ENCODE results near the gene HHLA2.

Gene HHLA2

DNA sequence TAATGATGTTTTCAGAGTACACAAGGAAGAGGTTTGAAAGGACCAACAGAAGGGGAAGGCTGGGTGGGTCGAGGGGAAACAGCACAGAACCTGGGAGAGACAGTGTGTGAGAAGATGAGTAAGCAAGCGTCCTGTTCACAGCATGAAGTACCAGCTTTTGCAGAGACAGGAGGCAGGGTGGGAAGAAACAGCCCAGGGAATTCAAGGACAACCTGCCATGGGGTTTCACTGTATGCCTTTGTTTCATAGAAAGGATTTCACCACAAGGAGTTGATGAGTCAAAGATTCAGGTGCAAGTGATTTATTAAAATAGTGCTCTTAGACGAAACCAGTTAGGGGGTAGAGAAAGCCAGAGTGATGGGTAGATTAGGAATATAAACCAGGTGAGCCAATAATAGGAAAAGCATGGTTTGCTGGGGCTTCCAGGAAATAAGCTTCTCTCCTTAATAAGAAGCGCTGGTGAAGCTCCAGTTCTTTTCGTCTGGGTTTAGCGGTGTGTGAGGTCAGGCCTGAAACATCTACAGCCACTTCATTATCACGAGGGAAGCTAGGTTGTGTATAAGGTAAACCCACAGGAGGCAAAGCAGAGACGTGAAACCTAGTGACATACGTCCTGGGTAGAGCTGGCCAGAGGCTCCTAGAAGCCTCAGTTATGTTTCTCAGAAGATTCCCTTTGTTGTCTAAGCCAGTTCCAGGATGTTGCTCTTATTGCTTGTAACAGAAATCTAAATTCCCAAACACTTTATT lies 3.9 kb downstream of the HHLA2 start:
- no peak for DNase-seq

- DNase-seq: no peak
Measured at GRCh38 chr3:108301695-108302404, 5.5 kb downstream of the HHLA2 start.

DNA sequence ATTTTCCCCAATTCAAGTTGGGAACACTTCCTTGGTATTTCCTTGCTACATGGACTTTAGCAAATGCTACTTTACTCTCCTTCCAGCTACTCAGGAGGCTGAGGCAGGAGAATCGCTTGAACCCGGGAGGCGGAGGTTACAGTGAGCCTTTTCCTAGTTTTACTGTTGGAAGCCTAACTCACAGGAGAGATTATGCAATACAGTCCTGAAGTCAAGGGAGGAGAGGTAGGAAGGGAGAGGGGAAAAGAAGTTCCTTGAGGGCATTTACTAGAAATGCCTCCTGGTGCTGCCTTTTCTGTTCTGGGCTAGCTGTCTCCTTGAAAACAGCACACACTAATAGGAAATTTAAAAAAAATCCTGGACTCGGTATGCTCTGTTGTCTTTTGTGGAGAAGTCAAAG lies 6.2 kb downstream of the HHLA2 start:
- no peak for DNase-seq

DNA sequence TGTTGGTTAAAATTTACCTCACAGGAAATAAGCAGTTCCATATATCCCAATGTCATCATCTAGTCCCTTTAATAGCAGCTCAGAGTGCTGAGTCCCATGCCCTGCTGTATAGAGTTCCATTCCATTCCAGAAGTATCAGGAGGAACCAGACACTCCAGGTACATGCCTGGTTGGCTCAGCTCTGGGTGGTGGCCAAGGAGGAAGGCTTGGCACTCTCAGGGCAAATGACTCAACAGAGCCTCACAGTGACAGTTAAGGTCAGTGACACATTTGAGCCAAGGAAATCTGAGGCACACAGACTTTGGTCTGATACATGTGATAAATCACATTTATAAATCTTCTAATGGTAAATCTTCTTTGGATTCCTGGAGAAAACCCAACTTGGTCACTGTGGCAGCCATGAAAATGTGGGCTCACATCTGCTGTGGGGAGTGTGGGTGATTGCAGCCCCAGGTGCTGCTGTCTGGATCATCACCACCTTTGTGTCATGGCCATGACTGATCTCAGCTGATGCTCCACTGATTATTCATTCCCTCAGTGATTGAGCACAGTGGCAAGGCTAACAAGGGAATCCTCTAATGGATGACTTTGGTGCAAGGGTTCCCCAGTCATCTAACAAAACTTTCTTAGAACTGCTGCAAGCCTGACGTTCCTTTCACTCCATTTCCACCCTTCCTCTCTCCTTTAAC lies 9.3 kb downstream of the HHLA2 start:
- no peak for DNase-seq

DNA sequence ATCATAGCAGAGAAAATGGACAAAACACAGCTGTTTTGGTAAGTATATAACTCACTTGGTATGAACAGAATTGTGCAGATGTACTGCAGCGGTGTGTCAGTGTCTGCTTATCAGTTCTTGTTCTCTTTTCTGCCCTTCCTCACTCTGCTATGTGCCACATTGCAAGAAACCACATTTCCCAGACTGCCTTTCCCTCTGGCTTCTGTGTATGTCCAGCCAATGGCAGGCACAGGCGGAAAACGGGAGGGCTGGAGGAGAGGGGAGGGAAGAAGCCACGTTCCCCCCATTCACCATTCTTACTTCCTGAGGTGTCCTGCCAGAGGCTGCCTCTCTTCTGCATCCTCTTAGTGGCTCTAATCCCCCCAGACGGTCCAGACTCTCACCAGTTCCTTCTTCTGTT lies 15.4 kb downstream of the HHLA2 start:
- DNase-seq: no peak

- DNase-seq: no peak
Measured at GRCh38 chr3:108312656-108313055, 16.3 kb downstream of the HHLA2 start.

- no peak for DNase-seq
Measured at GRCh38 chr3:108315767-108316301, 19.5 kb downstream of the HHLA2 start.

DNA sequence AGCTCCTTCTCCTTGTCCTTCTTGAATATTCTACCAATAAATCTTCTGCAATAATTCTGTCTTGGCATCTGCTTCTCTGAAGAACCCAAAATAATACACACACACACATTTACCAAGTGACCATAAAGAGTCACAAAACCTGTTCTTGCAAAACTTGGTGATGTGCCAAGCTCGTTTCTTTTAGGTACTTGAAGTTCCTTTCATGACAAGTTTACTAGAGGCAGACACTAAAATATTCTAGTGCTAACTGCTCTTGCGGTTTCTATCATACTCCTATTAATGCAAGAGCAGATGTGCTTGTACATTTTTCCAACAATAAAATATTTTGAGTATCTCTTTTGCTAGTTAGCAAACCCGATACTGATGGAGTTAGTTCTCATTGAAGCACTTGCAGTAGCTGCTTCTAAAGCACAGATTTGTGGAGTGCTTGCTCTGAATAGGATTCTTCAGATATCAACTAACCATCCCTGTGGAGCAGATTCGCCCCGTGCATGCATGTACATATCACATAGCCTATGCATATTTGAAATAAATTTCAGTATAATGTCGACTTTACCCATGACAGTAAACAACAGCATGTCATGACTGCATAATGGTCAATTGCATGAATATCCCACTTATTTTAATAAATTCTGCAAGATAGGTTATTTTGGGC lies 23.2 kb downstream of the HHLA2 start:
- no peak for DNase-seq

DNA sequence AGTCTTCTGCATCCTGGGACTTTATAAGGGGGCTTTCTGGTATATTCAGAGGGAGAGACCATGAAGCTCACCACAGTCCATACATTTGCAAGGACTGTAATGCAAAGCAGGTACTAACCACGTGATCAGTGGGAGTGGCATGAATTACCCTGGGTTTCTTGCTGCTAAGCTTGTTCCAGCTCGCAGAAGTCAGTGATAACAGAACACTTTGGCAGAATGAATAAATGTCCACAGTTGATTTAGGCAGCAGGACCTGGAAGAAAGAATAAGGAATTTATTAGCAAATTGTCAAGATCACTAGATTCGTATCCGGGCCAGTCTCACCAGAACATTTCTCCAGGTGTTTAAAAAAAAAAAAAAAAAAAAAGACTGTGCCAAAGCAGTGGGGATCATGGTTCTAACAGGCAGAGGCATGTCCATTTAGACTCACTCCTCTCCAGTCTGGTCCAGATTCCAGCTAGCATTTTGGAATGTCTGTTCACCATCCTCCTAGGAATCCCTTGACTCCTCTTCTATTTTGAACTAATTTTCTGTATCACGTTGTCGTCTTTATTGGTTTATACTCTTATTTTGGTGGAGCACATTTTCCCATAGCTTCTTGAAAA lies 24.5 kb downstream of the HHLA2 start:
- DNase-seq: no peak

DNA sequence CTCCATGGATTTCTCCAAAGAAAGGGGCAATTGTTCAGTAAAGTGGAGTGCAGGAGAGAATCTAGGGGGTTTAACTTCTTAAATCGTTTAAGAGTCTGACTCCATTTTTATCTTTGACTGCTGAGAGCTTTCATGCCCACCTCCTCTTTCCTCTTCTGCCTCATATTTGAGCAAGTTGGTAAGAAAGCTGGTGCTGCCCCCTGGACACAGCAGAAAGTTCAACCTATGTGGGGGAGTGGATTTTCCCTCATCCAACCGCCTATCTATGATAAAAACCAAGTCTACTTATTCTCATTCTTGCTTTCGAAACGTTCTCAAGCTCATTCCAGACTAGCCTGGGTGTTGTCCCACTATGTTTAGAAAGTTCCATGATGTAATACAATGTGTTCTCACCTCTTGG lies 26.0 kb downstream of the HHLA2 start:
- no peak for DNase-seq

DNA sequence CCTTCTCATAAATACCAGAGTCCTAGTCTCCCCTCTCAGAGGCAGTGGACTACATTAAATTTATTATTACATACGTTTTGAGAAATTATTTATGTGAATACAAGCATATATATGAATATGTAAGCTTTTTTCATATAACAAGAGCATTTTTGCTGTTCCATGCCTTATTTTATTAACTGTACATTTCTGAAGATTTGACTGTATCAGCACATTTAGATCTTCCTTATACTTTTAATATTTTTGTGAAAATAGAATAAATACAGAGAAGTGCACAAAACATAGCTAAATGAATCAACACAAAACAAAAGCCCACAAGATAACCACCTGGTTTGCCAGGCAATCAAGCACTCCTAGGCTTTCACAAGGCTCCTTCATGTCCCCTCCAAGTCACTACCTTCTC lies 27.8 kb downstream of the HHLA2 start:
- no peak for DNase-seq

DNA sequence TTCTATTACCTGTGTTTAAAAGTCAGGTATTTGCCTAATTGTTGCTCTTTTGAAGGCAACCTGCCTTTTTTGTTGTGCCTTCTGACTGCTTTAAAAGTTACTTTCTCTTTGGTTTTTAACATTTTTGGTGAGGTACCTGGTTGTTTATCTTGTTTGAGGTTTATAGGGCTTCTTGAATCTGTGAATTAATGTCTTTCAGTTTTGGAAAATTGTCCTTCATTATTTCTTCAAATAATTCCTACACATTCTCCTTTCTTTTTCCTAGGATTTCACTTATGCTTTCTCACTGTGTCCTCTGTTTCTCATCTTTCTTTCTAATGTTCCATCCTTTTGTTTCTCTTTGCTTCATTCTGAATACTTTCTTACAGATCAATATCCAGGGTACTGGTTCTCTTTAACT lies 30.8 kb downstream of the HHLA2 start:
- no peak for DNase-seq

GRCh38 chr3:108328821-108329486 lies 32.6 kb downstream of the HHLA2 start:
- no peak for DNase-seq

DNA sequence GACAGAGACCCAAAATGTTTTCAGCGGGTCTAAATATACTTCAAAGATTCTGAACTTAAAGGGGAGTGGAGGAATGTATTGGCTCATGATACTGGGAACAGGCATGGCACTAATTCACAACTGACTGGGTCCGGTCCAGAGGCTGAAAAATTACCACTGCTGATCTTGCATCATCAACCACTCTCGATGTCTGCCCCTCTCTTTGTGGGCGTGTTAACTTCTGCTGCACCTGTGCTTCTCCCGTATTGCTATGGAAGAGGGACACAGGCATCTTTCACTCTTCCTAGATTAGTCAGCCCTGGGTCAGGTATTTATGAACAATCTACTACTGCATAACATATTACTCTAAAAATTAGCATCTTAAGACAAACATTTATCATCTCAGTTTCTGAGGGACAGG lies 33.2 kb downstream of the HHLA2 start:
- DNase-seq: no peak

- DNase-seq: no peak
Measured at GRCh38 chr3:108329947-108330346, 33.6 kb downstream of the HHLA2 start.

- DNase-seq: no peak
Measured at GRCh38 chr3:108331792-108332191, 35.4 kb downstream of the HHLA2 start.

DNA sequence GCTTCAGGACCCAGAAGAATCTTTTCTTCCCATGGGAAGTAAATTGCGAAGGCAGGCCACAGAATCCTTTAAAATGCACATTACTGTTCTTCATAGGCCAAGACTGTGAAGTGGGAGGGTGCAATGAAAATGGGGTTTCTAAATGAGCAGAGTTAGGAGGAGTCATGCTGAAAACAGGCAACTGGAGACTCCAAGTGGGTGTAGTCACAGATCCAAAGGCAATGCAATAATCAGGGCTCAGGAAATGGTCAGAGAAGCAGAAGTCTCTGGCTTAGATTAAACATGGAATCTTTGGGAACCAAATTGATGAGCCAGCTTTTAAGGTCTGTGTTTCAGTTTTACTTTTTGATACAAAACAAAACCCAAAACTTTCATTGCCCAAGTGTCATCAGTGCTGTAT lies 37.6 kb downstream of the HHLA2 start:
- no peak for DNase-seq

DNA sequence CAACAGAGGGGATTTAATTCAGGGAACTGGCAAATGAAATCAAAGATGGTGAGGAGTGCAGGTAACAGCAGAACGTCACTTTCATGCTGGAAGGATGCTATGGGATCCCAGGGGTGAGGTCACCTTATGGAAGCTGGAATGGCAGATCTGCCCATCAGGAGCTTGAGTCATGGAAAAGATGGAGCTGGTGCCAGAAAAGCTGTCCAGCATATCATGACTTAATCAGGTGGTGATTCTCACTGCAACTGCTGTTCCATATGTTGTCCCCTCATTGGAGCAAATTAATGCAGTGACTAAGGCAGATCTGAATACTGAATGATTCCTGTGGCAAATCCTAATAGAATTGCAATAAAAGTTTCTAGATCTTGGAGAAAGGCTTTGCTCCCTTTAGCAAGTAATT lies 38.4 kb downstream of the HHLA2 start:
- DNase-seq: no peak

GRCh38 chr3:108338901-108339545 lies 42.7 kb downstream of the HHLA2 start:
- DNase-seq: no peak

DNA sequence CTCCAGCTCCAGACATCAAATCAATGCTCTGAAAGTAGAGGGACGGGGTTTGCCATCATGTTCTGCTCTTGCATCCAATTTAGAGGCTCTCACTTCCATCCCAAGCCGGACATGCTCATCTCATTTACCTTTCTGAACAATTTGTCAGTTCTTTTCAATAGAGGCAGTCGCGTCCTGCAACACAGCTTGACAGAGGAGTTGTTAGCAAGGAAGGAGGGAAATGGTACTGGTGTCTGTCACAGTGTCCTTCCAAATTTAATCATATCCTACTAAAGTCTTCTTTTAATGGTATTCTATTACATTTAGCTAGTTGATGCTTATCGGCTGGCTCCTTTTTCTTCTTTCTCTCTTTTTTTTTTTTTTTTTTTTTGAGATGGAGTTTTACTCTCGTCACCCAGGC lies 45.6 kb downstream of the HHLA2 start:
- no peak for DNase-seq

- DNase-seq: no peak
Measured at GRCh38 chr3:108342837-108343486, 46.6 kb downstream of the HHLA2 start.
